HG03521 (cell line): ENCODE results near the gene NME2.
"Not testable (repeated sequence)": the region's sequence is repeated elsewhere in the genome, so short reads cannot be mapped to it uniquely, and the experiment has no call there.

Experiments used
- ATAC-seq: cut with Tn5 transposase; IDR thresholded peaks from one replicate; pipeline ENCODE4 v1.9.1; 2021; ENCODE audit warnings: mild to moderate bottlenecking, moderate library complexity; ENCODE audit not compliant: unreplicated experiment

Gene NME2

DNA sequence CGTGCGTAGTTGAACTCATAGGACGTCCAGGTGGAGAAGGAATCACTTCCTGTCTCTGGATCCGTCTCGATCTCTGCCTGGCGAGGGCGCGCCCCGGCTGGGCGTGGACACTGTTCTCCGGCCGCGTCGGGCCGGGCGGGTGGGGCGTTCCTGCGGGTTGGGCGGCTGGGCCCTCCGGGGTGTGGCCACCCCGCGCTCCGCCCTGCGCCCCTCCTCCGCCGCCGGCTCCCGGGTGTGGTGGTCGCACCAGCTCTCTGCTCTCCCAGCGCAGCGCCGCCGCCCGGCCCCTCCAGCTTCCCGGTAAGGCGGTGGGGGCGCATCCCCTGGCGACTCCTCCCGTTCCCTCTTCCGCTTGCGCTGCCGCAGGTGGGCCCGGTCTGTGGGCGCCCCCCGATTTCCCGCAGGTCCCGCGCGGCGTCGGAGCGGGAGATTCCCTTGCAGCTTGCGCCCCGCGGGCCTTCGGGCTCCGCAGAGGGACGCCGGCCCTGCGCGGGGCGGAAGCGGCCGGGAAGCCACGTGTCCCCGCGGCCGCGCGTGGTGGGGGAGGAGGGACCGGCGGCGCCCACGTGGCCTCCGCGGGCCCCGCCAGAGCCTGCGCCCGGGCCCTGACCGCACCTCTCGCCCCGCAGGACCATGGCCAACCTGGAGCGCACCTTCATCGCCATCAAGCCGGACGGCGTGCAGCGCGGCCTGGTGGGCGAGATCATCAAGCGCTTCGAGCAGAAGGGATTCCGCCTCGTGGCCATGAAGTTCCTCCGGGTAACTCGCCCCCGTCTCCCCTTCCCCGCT lies at the start of gene NME2:
TSS of gene NME2 (plus strand) at position 214 of the 789 bp plus-strand sequence. CDS start at position 634, 420 bp downstream.
- ATAC-seq = peak; percentile 77

DNA sequence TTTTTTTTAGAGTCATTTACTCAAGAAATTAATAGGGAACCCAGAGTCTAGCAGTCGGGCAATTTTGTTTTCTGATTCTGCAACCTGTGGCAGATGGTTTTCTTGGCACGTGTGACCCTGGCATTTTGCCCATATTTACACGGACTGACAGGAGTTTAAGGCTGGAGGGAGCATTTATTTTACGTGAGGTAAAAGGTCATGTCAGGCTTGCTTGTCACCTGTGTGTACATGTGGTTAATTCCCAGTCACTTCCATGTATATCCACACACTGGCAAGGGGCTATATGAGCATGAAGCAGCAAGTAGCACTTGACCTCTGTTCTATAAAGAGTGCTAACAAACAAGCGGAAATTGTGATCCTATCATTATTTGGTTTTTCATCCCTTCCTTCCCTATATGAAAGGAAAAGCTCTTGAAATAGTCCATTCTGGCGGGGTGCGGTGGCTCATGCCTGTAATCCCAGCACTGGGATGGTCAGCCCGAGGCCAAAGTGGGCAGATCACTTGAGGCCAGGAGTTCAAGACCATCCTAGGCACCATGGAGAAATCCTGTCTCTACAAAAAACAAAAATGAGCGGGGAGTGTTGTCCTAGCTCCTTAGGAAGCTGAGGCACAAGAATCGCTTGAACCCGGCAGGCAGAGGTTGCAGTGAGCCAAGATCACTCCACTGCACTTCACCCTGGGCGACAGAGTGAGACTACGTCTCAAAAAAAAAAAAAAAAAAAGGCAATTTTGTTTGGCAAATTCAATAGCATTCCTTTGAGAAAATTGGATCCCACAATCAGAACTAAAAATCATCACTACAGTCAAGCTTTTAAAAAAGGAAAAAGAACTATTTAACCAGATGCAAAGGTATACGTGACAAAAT lies 47.6 kb upstream of the NME2 start:
- ATAC-seq = no peak

DNA sequence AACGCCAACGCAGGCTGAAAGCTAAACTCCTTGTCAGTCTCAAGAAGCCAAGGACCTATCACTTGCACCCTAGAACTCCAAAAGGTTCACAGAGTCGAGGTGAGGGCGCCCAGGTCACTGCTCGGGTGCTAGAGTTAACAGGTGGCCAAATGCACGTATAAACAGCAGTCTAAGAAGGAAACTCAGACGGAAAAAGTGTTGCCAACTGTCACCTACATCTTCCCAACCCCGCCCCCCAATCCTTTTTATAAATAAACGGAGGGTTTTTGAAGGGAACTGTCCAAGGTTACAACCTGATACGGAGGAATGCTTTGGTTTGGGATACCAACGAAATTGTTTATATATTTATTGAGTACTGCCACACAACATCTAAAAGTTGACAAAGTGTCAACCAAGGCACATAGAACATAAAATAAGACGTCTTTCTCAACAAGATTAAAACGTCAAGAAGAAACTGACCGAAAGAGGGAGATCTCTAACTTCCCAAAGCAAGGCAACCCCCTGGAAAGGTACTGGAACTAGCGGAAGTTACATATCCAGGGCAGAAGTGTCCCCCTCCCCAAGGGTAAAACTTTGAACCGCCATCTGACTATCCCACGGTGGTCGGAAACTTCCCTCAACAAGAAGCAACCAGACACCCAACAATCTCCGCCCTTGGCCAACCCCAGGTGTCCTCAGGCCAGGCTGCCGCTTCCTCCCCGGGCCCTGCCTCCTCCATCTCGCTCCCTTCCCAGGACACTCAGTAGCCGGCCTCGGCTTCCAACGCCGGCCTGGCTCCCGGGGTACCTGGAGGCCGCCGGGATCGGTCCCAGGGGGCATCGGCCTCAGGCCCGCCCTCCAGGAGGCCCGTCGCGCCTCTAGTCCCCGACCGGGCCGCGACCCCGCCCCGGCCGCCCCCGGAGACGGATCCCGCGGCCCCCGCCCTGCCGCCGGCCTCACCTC lies 46.5 kb upstream of the NME2 start:
- peak; percentile 17 for ATAC-seq

DNA sequence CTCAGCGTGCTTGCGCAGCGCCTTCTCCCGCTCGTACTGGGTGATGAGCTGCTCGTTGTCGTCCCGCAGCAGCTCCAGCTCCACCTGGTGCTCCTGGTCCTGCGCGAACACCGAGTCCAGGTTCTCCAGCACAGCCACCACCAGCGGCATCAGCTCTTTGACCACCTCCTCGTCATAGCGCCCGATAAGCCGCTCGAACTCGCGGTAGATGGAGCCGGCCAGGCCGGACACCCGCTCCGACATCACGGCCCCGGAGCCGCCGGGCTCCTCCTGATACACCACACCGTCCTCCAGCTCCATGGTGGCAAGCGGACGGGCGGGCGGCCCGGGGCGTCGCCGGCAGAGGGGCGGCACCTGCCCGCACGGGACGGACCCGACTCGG lies 45.9 kb upstream of the NME2 start:
- peak; percentile 21 for ATAC-seq

DNA sequence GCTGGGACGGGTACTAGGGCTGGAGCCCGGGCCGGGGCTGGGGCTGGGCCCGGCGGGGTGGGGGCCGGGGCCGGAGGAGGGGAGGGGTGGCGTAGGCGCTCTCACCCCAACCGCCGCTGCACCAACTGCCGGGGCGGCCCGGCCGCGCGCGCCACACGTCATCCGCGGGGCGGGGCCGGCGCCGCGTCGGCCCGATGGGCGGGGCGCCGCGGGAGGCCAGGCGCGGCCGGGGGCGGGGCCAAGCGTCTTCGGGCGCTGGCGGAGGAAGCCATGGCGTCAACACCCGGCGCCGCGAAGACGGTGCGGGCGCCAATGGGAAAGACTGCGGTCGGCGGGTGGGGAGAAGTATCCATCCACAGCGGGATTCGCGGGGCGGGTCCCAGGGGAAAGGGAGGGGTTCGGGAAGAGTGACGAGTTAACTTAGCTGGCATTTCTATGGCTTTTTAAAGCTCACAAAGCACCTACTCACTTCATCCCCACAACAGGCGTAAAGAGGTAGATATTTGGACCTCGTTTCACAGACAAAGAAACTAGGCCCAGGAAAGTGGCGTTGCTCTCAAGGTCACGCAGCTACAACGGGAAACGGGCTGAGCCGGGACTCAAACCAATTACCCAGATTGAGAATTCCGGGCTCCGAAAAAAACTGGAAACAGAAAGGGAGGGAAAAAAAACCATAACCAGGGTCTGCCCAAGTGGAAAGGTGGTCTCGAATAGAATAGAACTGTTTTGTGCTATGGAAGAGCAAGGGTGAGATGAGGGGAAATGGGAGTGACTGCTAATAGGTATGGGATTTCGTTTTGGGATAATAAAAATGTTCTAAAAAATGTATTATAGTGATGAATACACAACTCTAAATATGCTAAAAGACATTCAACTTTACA lies 45.2 kb upstream of the NME2 start, which contains the start of gene SPAG9:
TSS of gene SPAG9 (minus strand) at position 130 of the 881 bp plus-strand sequence. CDS start 212 bp downstream, outside the sequence.
- peak; percentile 82 for ATAC-seq

DNA sequence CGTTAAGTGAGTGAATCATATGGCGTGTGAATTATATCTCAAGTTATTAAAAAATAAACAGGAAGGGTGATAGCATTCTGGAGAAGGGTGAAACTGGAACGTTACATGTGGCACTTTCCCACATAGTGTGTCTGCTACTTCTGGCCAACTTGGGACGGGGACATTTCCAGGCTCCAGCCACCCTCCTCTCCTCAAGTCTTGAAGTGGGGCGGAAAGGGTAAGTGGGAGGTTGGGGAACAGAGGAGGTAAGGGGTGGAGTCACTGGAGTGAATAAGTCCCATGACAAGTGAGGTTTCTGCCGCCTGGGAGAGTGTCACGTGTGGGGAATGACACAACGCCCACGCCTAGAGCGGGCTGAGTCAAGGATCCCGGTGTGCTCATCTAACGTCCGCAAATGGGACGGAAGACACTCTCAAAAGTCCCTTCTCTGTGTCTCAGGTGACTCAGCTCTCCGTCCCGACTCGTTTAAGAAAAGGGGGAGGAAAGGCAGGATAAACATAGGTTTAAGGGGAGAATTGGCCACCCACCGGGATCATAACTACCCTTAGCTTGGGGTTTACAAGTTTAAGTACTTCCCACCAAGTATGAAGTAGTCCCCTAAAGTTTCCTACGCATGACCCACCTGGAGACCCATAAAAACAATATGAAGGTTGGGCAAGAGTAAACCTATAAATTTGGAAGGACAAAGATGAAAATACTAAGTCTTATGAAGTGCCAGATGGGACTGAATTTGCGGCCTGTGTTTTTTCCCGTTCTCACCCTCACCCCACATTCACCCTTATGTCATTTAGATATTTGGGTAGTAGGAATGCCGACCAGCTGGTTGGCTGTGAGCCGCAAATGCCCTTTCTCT lies 44.4 kb upstream of the NME2 start:
- ATAC-seq = no peak

DNA sequence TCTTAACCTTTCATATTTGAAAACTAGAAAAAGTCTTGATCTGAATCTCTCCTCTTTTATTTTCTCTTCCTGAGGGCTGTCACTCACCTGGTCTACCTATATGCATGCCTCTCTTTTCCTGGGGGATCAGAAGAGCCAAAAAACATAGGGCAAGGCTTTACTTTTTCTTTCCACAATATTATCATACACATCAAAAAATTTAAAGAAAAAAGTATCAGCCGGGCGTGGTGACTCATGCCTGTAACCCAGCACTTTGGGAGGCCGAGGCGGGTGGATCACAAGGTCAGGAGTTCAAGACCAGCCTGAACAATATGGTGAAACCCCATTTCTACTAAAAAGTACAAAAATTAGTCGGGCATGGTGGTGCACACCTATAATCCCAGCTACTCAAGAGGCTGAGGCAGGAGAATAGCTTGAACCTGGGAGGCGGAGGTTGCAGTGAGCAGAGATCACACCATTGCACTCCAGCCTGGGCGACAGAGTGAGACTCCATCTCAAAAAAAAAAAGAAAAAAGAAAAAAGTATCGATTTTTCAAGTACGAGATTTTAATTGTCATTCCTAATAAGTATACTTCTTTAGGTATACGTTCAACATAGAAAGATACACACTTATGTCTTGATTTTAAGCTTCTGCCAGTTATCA lies 43.6 kb upstream of the NME2 start:
- not testable (repeated sequence) for ATAC-seq

DNA sequence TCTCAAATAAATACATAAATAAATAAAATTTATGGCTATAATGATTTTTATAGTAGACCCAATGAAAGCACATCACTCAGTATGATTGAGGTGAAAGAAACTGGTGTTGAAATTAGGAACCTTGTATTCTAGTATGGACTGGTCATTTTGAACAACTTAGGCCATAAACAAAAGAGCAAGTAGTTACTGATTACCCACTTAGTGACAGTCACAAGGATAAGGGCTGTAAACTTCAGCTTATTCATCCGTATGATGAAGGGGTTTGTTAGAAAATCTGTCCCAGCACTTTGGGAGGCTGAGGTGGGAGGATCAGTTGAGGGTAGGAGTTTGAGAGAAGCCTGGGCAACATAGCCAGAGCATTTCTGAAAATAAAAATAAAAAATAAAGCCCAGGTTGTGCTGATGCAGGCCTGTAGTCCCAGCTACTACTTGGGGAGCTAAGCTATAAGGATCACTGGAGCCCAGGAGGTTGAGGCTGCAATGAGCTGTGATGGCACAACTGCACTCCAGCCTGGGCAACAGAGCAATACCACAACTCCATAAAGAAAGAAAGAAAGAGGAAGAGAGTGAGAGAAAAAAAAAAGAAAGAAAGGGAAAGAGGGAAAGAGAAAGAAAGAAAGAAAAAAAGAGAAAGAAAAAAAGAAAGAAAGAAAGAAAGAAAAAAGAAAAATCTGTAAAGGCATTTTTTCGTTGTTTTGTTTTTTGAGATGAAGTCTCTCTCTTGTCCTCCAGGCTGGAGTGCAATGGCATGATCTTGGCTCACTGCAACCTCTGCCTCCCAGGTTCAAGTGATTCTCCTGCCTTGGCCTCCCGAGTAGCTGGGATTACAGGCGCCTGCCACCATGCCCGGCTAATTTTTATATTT lies 41.3 kb upstream of the NME2 start:
- no peak for ATAC-seq

DNA sequence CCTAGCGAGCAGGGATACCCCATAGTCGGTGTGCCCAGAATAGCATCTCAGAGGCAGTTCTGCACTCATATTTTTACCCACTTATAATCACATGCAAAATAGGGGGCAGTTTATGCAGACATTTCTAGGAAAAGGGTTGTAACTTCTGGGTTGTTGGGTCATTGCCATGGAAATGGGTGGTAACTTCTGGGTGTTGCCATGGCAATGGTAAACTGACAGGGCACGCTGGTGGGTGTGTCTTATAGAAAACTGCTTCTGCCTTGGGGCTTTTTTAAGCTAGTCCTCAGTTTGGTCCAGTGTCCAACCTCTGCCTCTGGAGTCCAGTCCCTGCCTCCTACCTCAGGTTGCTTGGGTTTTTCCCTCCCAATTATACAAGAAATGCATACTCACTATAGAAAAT lies 38.1 kb upstream of the NME2 start:
- no peak for ATAC-seq

DNA sequence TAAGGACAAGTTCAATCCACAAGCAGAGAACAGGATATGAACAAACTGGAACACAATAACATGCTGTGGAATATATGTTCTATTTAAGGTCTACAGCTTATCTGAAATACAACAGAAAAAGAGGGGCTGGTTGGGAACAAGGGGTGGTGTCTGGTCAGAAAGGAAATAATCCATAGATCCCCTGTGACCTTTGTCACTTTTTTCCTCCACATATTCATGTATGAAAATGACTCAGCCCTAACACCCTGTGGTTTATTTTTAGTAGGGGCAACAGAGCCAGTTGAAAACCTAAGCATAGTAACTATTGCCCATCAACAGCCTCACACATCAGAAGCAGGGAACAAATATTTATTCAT lies 33.3 kb upstream of the NME2 start:
- ATAC-seq = no peak

DNA sequence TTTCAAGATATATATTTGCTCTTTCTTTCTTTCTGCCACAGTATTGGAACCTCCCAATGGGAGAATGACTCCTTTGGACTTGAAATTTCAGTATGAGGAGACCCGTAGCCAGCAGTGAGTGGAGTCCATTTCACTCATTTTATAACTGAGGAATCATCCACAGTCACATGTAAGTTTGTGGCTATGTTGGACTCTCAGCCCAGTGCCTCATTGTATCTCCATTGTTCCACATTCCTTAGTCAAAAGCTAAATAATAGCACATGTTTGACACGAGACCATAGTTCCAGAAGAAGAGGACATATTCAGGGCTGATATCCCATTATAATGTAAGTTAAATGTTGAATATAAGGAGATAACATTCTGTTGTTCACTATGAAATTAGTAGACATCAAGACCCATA lies 32.8 kb upstream of the NME2 start:
- no peak for ATAC-seq

DNA sequence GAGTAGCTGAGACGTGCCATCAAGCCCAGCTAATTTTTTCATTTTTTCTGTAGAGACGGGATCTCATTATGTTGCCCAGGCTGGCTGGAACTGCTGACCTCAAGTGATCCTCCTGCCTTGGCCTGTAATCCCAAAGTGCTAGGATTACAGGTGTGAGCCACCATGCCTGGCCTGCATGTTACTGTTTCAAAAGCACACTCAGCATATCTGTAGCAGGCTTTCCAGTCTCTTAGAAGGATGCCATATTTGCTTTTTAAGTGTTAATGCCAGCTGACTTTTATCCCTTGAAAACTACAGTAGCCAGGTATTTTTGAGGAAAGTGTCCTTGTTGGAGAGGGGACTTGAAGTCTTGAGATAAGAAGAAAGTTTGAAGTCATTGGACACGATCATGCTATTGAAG lies 30.3 kb upstream of the NME2 start:
- ATAC-seq = no peak

DNA sequence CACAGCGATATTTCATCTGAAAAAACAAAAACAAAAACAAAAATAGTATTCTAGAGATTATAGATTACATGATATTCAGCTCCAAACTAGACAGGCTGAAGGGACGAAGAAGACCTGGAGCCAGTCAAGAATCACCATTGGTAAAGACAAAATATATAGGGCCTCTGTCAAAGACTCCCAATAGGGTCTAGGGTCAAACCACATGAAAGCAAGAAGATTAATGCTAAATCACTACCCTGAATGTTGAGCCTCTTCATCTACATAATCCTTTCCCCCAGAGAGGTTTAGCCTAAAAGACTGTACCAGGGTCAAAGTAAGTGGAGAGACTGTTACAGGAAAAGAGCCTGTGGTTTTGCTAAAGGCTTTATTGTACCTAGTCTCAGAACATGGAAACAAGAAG lies 23.6 kb upstream of the NME2 start:
- no peak for ATAC-seq

DNA sequence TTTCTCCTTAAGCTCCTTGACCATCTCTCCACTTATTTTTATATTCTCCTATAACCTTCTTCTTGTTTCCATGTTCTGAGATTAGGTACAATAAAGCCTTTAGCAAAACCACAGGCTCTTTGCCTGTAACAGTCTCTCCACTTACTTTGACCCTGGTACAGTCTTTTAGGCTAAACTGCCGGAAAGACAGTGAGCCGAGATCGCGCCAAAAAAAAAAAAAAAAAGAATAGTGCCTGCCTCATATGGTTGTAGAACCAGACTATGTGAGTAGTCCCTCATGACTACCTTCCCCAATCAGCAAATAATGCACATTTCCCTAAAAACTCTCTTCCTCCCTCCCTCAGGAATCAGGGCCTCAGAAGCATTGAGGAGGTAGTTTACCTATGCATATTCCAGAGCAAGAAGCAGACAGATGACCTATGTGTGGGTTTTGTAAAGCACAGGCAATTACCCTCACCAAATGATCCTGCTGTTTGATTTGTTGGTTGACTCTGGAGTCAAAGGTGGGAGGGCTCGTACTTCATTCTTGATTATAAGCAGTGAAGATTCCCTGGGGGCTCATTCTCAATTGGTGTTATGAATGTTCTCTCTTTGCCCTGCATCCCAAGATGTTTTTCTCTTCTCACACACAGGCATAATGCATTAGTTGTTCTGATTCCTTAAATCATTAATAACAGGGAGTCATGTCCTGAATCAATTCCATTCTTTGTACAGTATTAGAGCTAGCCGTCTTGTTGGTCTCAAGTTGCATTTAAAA lies 21.8 kb upstream of the NME2 start:
- ATAC-seq = no peak

DNA sequence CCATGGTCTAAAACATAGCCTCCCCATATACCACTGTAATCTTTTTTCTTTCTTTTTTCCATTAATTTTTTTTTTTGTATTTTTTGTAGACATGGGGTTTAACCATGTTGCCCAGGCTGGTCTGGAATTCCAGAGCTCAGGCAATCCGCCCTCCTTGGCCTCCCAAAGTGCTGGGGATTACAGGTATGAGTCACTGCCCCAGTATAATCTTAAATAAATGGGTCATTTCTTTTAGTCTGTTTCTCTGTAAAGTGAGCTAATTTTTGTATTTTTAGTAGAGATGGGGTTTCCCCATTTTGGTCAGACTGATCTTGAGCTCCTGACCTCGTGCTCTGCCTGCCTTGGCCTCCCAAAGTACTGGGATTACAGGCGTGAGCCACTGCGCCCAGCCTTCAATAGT lies 18.6 kb upstream of the NME2 start:
- ATAC-seq = no peak

DNA sequence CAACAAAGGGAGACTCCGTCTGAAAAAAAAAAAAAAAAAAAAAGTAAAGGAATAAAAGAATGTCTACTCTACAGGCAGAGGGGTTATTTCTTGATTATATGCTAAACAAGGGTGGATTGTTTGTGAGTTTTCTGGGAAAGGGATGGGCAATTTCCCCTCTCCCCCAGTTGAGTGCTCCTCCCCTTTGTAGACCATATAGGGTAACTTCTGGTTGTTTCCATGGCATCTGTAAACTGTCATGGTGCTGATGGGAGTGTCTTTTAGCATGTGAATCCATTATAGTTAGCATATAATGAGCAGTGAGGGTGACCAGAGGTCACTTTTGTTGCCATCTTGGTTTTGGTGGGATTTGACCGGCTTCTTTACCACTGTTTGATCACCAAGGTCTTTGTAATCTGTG lies 17.0 kb upstream of the NME2 start:
- no peak for ATAC-seq

DNA sequence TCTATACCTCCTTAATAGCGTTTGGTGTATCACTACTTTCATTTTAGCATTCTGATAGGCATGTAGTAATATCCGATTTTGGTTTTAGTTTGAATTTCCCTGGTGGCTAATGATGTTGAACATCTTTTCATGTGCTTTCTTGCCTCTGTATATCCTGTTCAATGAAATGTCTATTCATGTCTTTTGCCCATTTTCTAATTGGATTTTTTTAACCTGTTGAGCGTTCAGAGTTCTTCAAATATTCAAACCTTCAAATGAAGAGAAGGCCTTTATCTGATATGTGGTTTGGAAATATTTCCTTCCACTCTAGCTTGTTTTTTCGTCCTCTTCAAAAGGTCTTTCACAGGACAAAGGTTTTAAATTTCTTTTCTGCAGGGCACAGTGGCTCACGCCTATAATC lies 15.3 kb upstream of the NME2 start:
- ATAC-seq = no peak
